H7 (cell line): ENCODE results near the gene UBE2E1. TPM values are rescaled to one million over a fixed set of nuclear protein-coding genes. Genes with fewer than 3 reads are reported as not detected.

Experiments
- DNase-seq: peaks from one replicate; pipeline ENCODE4 v3.0.0; 2012
- H3K27me3 ChIP-seq: 2 replicates; pipeline ENCODE4 v1.6.0; 2011; ENCODE audit warnings: mild to moderate bottlenecking, low read length; ENCODE audit not compliant: control insufficient read depth, insufficient read depth
- H3K36me3 ChIP-seq: replicated peaks from 2 replicates; pipeline ENCODE4 v1.5.1; 2011; ENCODE audit warnings: low read length; ENCODE audit not compliant: control insufficient read depth, insufficient read depth
- H3K4me3 ChIP-seq: 2 replicates; pipeline ENCODE4 v1.5.1; 2011; ENCODE audit warnings: low read depth, mild to moderate bottlenecking, control low read depth, low read length, moderate library complexity; ENCODE audit not compliant: insufficient read depth
- total RNA-seq: library from RNA; depleted of rRNA; stranded (reverse); fragments of >200 nt; shearing (Covaris generic); gene quantifications from 2 replicates; pipeline ENCODE4 v1.2.3, GENCODE V29; 2014

The UBE2E1 gene
- total RNA-seq, 1 experiment from 2014 or later, result 159 TPM

GRCh38 chr3:23806534-23807423, 1.0 kb downstream of the UBE2E1 start:
- peak overlapping the region; percentile 82 for H3K4me3 ChIP-seq
- peak; percentile 89 for DNase-seq
- H3K27me3 ChIP-seq, result no peaks in the 10 kb centered on the region; the same call in 1 of the 2 replicates
- no peaks in the 10 kb centered on the region; the same call in none of the 2 replicates for H3K36me3 ChIP-seq

- Histone ChIP-seq H3K36me3 (no peaks in the 10 kb centered on the region; the same call in none of the 2 replicates), H3K27me3 (no peaks in the 10 kb centered on the region; the same call in 1 of the 2 replicates), H3K4me3 (peak overlapping the region; percentile 82)
- DNase-seq, result no peak
Measured at GRCh38 chr3:23807424-23808015, 1.8 kb downstream of the UBE2E1 start.

GRCh38 chr3:23808525-23808924, 2.8 kb downstream of the UBE2E1 start:
- Histone ChIP-seq H3K27me3 (no peaks in the 10 kb centered on the region; the same call in 1 of the 2 replicates), H3K4me3 (no peak overlapping the region), H3K36me3 (no peaks in the 10 kb centered on the region; the same call in none of the 2 replicates)
- no peak for DNase-seq

GRCh38 chr3:23809294-23809693, 3.5 kb downstream of the UBE2E1 start:
- DNase-seq, result no peak
- Histone ChIP-seq H3K36me3 (no peaks in the 10 kb centered on the region; the same call in none of the 2 replicates), H3K4me3 (no peak overlapping the region), H3K27me3 (no peaks in the 10 kb centered on the region; the same call in 1 of the 2 replicates)

GRCh38 chr3:23809840-23810342, 4.1 kb downstream of the UBE2E1 start:
- Histone ChIP-seq H3K36me3 (no peaks in the 10 kb centered on the region; the same call in none of the 2 replicates), H3K4me3 (peak overlapping the region; percentile 77), H3K27me3 (no peaks in the 10 kb centered on the region; the same call in 1 of the 2 replicates)
- peak; percentile 38 for DNase-seq

GRCh38 chr3:23810343-23811184, 4.8 kb downstream of the UBE2E1 start:
- H3K4me3 ChIP-seq, result peak overlapping the region; percentile 77

GRCh38 chr3:23811185-23811527, 5.4 kb downstream of the UBE2E1 start:
- Histone ChIP-seq H3K4me3 (peak overlapping the region; percentile 77), H3K27me3 (no peaks in the 10 kb centered on the region), H3K36me3 (no peaks in the 10 kb centered on the region; the same call in none of the 2 replicates)
- no peak for DNase-seq

More at GRCh38 chr3:23810343-23811184, 4.8 kb downstream of the UBE2E1 start:
- peak; percentile 87 for DNase-seq
- Histone ChIP-seq H3K36me3 (no peaks in the 10 kb centered on the region; the same call in none of the 2 replicates), H3K27me3 (no peaks in the 10 kb centered on the region)

GRCh38 chr3:23811919-23812318, 6.2 kb downstream of the UBE2E1 start:
- H3K4me3 ChIP-seq, result no peak overlapping the region
- no peak for DNase-seq
- no peaks in the 10 kb centered on the region for H3K27me3 ChIP-seq
- no peaks in the 10 kb centered on the region; the same call in none of the 2 replicates for H3K36me3 ChIP-seq

GRCh38 chr3:23815879-23816278, 10.1 kb downstream of the UBE2E1 start:
- no peaks in the 10 kb centered on the region; the same call in none of the 2 replicates for H3K36me3 ChIP-seq
- H3K27me3 ChIP-seq, result no peaks in the 10 kb centered on the region
- no peak for DNase-seq
- H3K4me3 ChIP-seq, result no peak overlapping the region

- no peaks in the 10 kb centered on the region for H3K27me3 ChIP-seq
- no peak for DNase-seq
- no peaks in the 10 kb centered on the region; the same call in none of the 2 replicates for H3K36me3 ChIP-seq
- H3K4me3 ChIP-seq, result no peak overlapping the region
Measured at GRCh38 chr3:23816721-23817120, 11.0 kb downstream of the UBE2E1 start.

- H3K27me3 ChIP-seq, result no peaks in the 10 kb centered on the region
- DNase-seq, result no peak
Measured at GRCh38 chr3:23817508-23818223, 11.9 kb downstream of the UBE2E1 start.

GRCh38 chr3:23819599-23820360, 14.0 kb downstream of the UBE2E1 start:
- H3K4me3 ChIP-seq, result no peak overlapping the region
- no peaks in the 10 kb centered on the region for H3K27me3 ChIP-seq
- H3K36me3 ChIP-seq, result no peaks in the 10 kb centered on the region; the same call in none of the 2 replicates
- DNase-seq, result no peak

More at GRCh38 chr3:23817508-23818223, 11.9 kb downstream of the UBE2E1 start:
- no peak overlapping the region for H3K4me3 ChIP-seq
- H3K36me3 ChIP-seq, result no peaks in the 10 kb centered on the region; the same call in none of the 2 replicates

- Histone ChIP-seq H3K36me3 (no peaks in the 10 kb centered on the region; the same call in 1 of the 2 replicates), H3K4me3 (no peak overlapping the region), H3K27me3 (no peaks in the 10 kb centered on the region)
- no peak for DNase-seq
Measured at GRCh38 chr3:23820888-23821287, 15.1 kb downstream of the UBE2E1 start.
